GM23338 (cell line): Measurements from ENCODE around the gene TAS2R4.

ENCODE experiments used
- EZH2 ChIP-seq: fragments of 200-600 bp; sonication (generic); IDR thresholded peaks from one replicate; pipeline ENCODE4 v1.8.0; 2017; ENCODE audit warnings: antibody characterized with exemption, mild to moderate bottlenecking, low read depth; ENCODE audit not compliant: unreplicated experiment
- EZH2phosphoT487 ChIP-seq: fragments of 200-600 bp; sonication (generic); IDR thresholded peaks from one replicate; pipeline ENCODE4 v1.8.1; 2018; ENCODE audit warnings: antibody characterized with exemption; ENCODE audit not compliant: unreplicated experiment
- POLR2AphosphoS5 ChIP-seq: IDR thresholded peaks from 2 replicates; pipeline ENCODE4 v1.6.1; 2016; ENCODE audit warnings: antibody characterized with exemption, low read depth
- TF ChIP-seq, protein P1 (sequence below), 2 experiments: fragments of 200-600 bp in 1 of 2; sonication (generic) in 1 of 2; conservative IDR thresholded peaks; 2 replicates each; pipeline versions ENCODE4 v1.5.1 to v1.6.1; 2016 to 2017; ENCODE audit warnings: antibody characterized with exemption in 2 of 2, low read depth in 2 of 2, mild to moderate bottlenecking in 2 of 2, moderate library complexity in 1 of 2
- TF ChIP-seq, protein P2 (sequence below): IDR thresholded peaks from one replicate; pipeline ENCODE4 v1.6.1; 2018; ENCODE audit warnings: antibody characterized with exemption; ENCODE audit not compliant: unreplicated experiment
- TF ChIP-seq, protein P3 (sequence below): fragments of 250-450 bp; sonication (Bioruptor Pico); IDR thresholded peaks from 2 replicates; pipeline ENCODE4 v1.5.0; 2020; ENCODE audit warnings: mild to moderate bottlenecking, moderate library complexity

DNA sequence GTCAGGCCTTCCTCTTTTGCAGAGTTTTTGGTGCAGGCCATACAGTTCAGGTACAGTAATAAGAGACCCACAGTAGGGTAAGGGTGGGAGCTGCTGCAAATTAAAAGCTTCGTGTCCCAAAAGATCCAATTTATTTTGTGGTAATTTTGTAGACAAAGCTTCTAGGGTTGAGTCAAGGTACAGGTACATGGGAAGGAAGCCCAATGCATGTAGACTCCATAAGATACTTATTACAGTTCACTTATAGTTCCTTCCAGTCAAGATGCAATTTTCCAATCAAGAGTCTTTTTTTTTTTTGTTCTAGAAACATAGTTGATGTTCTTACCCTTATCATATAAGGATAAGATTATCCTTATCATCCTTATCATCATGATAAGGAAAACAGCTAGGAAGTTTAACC lies at the start of gene TAS2R4:
- TF ChIP-seq, protein P1, sequence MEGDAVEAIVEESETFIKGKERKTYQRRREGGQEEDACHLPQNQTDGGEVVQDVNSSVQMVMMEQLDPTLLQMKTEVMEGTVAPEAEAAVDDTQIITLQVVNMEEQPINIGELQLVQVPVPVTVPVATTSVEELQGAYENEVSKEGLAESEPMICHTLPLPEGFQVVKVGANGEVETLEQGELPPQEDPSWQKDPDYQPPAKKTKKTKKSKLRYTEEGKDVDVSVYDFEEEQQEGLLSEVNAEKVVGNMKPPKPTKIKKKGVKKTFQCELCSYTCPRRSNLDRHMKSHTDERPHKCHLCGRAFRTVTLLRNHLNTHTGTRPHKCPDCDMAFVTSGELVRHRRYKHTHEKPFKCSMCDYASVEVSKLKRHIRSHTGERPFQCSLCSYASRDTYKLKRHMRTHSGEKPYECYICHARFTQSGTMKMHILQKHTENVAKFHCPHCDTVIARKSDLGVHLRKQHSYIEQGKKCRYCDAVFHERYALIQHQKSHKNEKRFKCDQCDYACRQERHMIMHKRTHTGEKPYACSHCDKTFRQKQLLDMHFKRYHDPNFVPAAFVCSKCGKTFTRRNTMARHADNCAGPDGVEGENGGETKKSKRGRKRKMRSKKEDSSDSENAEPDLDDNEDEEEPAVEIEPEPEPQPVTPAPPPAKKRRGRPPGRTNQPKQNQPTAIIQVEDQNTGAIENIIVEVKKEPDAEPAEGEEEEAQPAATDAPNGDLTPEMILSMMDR (conservative IDR thresholded peaks at IDR 0.05; ENCODE audit: low read depth in 2 of 2) = no peak
- TF ChIP-seq, protein P2, sequence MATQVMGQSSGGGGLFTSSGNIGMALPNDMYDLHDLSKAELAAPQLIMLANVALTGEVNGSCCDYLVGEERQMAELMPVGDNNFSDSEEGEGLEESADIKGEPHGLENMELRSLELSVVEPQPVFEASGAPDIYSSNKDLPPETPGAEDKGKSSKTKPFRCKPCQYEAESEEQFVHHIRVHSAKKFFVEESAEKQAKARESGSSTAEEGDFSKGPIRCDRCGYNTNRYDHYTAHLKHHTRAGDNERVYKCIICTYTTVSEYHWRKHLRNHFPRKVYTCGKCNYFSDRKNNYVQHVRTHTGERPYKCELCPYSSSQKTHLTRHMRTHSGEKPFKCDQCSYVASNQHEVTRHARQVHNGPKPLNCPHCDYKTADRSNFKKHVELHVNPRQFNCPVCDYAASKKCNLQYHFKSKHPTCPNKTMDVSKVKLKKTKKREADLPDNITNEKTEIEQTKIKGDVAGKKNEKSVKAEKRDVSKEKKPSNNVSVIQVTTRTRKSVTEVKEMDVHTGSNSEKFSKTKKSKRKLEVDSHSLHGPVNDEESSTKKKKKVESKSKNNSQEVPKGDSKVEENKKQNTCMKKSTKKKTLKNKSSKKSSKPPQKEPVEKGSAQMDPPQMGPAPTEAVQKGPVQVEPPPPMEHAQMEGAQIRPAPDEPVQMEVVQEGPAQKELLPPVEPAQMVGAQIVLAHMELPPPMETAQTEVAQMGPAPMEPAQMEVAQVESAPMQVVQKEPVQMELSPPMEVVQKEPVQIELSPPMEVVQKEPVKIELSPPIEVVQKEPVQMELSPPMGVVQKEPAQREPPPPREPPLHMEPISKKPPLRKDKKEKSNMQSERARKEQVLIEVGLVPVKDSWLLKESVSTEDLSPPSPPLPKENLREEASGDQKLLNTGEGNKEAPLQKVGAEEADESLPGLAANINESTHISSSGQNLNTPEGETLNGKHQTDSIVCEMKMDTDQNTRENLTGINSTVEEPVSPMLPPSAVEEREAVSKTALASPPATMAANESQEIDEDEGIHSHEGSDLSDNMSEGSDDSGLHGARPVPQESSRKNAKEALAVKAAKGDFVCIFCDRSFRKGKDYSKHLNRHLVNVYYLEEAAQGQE = no peak
- TF ChIP-seq EZH2phosphoT487 (no peak), POLR2AphosphoS5 (no peak), EZH2 (no peak)
- TF ChIP-seq, protein P3, sequence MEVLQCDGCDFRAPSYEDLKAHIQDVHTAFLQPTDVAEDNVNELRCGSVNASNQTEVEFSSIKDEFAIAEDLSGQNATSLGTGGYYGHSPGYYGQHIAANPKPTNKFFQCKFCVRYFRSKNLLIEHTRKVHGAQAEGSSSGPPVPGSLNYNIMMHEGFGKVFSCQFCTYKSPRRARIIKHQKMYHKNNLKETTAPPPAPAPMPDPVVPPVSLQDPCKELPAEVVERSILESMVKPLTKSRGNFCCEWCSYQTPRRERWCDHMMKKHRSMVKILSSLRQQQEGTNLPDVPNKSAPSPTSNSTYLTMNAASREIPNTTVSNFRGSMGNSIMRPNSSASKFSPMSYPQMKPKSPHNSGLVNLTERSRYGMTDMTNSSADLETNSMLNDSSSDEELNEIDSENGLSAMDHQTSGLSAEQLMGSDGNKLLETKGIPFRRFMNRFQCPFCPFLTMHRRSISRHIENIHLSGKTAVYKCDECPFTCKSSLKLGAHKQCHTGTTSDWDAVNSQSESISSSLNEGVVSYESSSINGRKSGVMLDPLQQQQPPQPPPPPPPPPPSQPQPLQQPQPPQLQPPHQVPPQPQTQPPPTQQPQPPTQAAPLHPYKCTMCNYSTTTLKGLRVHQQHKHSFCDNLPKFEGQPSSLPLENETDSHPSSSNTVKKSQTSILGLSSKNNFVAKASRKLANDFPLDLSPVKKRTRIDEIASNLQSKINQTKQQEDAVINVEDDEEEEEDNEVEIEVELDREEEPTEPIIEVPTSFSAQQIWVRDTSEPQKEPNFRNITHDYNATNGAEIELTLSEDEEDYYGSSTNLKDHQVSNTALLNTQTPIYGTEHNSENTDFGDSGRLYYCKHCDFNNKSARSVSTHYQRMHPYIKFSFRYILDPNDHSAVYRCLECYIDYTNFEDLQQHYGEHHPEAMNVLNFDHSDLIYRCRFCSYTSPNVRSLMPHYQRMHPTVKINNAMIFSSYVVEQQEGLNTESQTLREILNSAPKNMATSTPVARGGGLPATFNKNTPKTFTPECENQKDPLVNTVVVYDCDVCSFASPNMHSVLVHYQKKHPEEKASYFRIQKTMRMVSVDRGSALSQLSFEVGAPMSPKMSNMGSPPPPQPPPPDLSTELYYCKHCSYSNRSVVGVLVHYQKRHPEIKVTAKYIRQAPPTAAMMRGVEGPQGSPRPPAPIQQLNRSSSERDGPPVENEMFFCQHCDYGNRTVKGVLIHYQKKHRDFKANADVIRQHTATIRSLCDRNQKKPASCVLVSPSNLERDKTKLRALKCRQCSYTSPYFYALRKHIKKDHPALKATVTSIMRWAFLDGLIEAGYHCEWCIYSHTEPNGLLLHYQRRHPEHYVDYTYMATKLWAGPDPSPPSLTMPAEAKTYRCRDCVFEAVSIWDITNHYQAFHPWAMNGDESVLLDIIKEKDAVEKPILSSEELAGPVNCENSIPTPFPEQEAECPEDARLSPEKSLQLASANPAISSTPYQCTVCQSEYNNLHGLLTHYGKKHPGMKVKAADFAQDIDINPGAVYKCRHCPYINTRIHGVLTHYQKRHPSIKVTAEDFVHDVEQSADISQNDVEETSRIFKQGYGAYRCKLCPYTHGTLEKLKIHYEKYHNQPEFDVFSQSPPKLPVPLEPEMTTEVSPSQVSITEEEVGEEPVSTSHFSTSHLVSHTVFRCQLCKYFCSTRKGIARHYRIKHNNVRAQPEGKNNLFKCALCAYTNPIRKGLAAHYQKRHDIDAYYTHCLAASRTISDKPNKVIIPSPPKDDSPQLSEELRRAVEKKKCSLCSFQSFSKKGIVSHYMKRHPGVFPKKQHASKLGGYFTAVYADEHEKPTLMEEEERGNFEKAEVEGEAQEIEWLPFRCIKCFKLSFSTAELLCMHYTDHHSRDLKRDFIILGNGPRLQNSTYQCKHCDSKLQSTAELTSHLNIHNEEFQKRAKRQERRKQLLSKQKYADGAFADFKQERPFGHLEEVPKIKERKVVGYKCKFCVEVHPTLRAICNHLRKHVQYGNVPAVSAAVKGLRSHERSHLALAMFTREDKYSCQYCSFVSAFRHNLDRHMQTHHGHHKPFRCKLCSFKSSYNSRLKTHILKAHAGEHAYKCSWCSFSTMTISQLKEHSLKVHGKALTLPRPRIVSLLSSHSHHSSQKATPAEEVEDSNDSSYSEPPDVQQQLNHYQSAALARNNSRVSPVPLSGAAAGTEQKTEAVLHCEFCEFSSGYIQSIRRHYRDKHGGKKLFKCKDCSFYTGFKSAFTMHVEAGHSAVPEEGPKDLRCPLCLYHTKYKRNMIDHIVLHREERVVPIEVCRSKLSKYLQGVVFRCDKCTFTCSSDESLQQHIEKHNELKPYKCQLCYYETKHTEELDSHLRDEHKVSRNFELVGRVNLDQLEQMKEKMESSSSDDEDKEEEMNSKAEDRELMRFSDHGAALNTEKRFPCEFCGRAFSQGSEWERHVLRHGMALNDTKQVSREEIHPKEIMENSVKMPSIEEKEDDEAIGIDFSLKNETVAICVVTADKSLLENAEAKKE (CRISPR knock-in tag) = no peak
